ENCODE measurements around the gene CAGE1.
"Not testable (repeated sequence)": the region's sequence is repeated elsewhere in the genome, so short reads cannot be mapped to it uniquely, and the experiment has no call there.

CAGE1 gene

GRCh38 chr6:7410851-7411250 lies 21.3 kb upstream of the CAGE1 start:
- no peak for DNase-seq (ENCODE audit: low read depth in 2 of 2, low spot score in 1 of 2)

GRCh38 chr6:7409740-7410139 lies 20.2 kb upstream of the CAGE1 start:
- no peak for DNase-seq (ENCODE audit: low read depth in 2 of 2, low spot score in 1 of 2)

DNA sequence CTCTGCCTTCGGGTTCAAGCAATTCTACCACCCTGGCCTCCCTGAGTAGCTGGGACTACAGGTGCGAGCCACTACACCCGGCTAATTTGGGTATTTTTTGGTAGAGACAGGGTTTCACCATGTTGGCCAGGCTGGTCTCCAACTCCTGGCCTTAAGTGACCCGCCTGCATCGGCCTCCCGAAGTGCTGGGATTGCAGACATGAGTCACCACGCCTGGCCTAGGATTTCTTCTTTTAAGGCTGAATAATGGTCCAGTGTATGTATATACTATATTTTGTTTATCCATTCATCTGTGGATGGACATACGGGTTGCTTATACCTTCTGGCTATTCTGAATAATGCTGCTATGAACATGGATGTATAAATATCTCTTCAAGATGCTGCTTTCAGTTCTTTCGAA lies 17.2 kb upstream of the CAGE1 start:
- no peak for DNase-seq (ENCODE audit: low read depth in 2 of 2, low spot score in 1 of 2)

- DNase-seq (ENCODE audit: low read depth in 2 of 2, low spot score in 1 of 2) = no peak
Observed at GRCh38 chr6:7404546-7404945, 15.0 kb upstream of the CAGE1 start.

GRCh38 chr6:7402716-7403115 lies 13.2 kb upstream of the CAGE1 start:
- no peak for DNase-seq (ENCODE audit: low read depth in 2 of 2, low spot score in 1 of 2)

DNA sequence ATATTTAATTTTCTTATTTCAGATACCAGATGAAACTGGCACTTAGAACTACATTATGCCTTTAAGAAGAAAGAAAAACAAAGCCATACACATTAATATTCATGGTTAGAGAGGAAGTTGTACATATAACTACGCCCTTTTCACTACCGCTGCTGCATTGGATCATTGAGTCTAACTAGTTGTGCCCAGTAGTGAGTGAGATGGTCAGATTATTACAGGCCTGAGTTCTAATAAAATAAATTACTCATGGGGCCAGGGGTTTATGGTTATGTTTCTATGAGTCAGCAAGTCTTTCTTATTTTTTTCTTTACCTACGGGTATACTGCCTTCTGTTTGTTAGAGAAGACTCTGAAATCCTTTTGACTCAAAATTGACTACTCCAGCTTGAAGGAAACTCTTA lies 11.5 kb upstream of the CAGE1 start:
- DNase-seq (ENCODE audit: low read depth in 2 of 2, low spot score in 1 of 2) = no peak

- DNase-seq (ENCODE audit: low read depth in 2 of 2, low spot score in 1 of 2) = no peak
Observed at GRCh38 chr6:7392402-7392801, 2.9 kb upstream of the CAGE1 start.

DNA sequence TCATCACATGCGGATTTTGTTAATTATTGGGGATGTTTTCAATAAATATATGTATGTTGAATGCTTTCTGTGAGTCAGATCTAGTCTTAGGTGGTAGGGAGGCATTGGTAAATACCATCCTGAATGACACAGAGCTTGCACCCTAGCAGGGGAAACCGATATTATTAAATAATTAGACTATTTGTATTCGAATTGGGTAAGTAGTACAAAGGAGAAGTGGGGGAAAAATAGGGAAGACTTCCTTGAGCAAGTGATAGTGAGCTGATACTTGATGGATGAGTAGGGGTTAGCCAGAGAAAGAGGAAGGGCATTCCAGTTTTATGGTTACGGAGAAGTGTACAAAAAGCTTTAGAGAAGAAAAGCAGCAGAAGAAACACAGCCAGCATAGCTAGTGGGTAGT lies 1.6 kb upstream of the CAGE1 start:
- no peak for DNase-seq (ENCODE audit: low read depth in 2 of 2, low spot score in 1 of 2)

GRCh38 chr6:7390226-7390878 lies 810 bp upstream of the CAGE1 start:
- no peak for DNase-seq (ENCODE audit: low read depth in 2 of 2, low spot score in 1 of 2)

DNA sequence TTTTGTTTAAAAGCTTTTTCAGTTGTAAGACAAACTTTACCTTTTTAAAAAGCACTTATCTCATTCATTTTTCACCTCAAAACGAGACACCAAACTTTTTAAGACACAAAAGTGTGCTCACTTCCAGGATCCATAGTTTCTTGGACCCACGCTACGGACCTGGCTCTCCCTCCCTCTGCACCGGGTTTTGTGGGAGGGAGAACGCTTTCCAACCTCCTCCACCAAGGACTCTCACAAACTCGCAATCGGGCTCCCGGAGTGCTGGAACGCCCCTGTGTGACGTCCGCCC lies 436 bp downstream of the CAGE1 start:
- DNase-seq (ENCODE audit: low read depth in 2 of 2, low spot score in 1 of 2) = no peak

DNA sequence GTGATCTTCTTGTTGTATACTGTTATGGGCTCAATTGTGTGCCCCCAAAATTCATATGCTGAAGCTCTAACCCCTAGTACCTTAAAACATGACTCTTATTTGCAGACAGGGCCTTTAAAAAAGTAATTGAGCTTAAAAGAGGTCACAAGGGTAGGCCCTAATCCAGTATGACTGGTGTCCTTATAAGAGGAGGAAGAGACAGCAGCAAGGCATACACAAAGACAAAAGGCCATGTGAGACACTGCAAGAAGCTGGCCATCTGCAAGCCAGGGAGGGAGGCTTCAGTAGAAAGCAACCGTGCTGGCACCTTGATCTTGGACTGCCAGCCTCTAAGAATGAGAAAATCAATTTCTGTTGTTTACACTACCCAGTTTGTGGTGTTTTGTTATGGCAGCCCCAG lies 8.4 kb downstream of the CAGE1 start:
- no peak for DNase-seq (ENCODE audit: low read depth in 2 of 2, low spot score in 1 of 2)

- DNase-seq (ENCODE audit: low read depth in 2 of 2, low spot score in 1 of 2) = no peak
Observed at GRCh38 chr6:7378740-7379139, 10.8 kb downstream of the CAGE1 start.

DNA sequence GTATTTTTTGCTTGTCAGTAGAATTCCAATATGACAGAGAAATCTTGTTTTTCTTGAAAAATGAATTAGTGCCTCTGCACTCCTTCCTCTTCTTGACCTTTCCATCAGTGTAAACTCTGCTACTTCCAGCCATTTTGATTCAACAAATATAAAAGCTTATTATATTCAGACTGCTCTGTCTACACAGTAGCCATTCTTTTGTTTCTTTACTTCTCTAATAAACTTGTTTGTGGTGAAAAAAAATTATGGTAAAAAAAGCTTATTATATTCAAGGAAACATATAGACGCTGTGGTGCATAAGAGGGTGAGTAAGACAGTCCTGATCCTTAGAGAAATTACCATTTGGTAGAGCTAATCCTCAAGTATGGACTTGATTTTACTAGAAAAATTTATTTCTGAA lies 11.6 kb downstream of the CAGE1 start:
- no peak for DNase-seq (ENCODE audit: low read depth in 2 of 2, low spot score in 1 of 2)

- DNase-seq (ENCODE audit: low read depth in 2 of 2, low spot score in 1 of 2) = no peak
Observed at GRCh38 chr6:7373739-7374138, 15.8 kb downstream of the CAGE1 start.

GRCh38 chr6:7367408-7367807 lies 22.1 kb downstream of the CAGE1 start:
- DNase-seq (ENCODE audit: low read depth in 2 of 2, low spot score in 1 of 2) = no peak

DNA sequence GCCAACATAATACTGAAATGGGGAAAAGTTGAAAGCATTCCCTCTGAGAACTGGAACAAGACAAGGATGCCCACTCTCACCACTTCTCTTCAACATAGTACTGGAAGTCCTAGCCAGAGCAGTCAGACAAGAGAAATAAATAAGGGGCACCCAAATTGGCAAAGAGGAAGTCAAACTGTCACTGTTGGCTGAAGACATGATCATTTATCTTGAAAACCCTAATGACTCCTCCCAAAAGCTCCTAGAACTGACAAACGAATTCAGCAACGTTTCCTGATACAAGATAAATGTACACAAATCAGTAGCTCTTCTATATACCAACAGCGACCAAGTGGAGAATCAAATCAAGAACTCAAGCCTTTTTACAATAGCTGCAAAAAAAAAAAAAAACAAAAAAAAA lies 37.6 kb downstream of the CAGE1 start:
- DNase-seq (ENCODE audit: low read depth in 2 of 2, low spot score in 1 of 2) = not testable (repeated sequence)

DNA sequence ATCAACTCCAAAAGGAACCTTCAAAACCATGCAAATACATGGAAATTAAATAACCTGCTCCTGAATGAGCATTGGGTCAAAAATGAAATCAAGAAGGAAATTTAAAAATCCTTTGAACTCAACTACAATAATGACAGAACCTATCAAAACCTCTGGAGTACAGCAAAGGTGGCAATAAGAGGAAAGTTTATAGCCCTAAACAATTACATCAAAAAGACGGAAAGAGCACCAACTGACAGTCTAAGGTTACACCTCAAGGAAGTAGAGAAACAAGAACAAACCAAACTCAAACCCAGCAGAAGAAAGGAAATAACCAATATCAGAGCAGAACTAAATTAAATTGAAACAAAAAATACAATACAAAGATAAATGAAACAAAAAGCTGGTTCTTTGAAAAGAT lies 39.0 kb downstream of the CAGE1 start:
- not testable (repeated sequence) for DNase-seq (ENCODE audit: low read depth in 2 of 2, low spot score in 1 of 2)

DNA sequence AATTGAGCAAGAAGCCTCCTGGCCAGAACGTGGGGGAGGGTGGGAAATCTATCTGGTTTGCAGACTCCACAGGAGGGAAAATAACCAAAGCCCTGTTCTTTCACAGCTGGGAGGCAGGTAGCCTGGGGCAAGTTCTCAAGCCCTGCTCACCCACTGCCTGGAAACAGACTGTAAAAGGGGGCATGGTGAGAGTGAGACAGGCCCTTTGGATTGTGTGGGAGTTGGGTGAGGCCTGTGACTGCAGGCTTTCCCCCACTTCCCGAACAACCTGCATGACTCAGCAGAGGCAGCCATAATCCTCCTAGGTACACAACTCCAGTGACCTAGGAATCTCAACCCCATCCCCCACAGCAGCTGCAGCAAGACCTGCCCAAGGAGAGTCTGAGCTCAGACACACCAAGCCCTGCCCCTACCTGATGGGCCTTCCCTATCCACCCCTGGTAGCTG lies 42.0 kb downstream of the CAGE1 start:
- DNase-seq (ENCODE audit: low read depth in 2 of 2, low spot score in 1 of 2) = not testable (repeated sequence)

GRCh38 chr6:7344773-7345450 lies 44.6 kb downstream of the CAGE1 start:
- DNase-seq (ENCODE audit: low read depth in 2 of 2, low spot score in 1 of 2) = not testable (repeated sequence)

DNA sequence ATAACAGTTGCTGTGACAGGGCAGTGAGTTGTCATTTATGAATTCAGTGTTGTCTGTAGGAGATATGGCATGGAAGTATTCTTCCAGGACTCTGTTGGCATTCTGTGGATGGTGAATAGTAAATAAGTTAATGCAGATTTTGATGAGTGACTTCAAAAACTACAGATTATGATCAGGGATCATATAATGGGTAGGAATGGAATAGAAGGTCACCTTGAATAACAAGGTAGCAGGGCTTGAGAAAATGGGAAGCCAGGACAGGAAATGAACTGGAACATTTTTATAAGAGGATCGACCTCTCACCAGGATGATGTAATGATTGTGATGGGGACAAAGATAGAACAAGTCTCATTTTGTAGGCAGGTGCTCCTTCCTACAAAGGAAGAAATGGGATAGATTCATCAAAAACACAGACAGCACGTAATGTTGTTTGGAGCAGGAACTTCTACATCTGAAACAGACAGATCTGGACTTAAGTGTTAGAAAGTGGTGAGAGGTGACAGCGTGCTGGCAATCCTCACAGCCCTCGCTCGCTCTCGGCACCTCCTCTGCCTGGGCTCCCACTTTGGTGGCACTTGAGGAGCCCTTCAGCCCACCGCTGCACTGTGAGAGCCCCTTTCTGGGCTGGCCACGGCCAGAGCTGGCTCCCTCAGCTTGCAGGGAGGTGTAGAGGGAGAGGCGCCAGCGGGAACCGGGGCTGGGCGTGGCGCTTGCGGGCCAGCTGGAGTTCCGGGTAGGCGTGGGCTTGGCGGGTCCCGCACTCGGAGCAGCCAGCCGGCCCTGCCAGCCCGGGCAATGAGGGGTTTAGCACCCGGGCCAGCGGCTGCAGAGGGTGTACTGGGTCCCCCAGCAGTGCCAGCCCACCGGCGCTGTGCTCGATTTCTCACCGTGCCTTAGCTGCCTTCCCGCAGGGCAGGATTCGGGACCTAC lies 45.7 kb downstream of the CAGE1 start:
- no peak for DNase-seq (ENCODE audit: low read depth in 2 of 2, low spot score in 1 of 2)

- DNase-seq (ENCODE audit: low read depth in 2 of 2, low spot score in 1 of 2) = no peak
Observed at GRCh38 chr6:7341989-7342742, 47.4 kb downstream of the CAGE1 start.

Measured in stimulated activated CD8-positive, alpha-beta memory T cell treated with anti-CD3 and anti-CD28 coated beads, Interleukin-4, amount 100 ng/mL, for 4 hours (primary cell).